ENCODE measurements around the gene RGS3. TPM values are rescaled to one million over a fixed set of nuclear protein-coding genes. Genes with fewer than 3 reads are reported as not detected.

RGS3 gene
- total RNA-seq, 4 donors from 2014 or later, result 5.9 to 11.8 (median 9.8) TPM

- Histone ChIP-seq H3K4me1 (peaks cover 19 to 23% of the 10 kb centered on the region in 2 donors), H3K27me3 (no peaks in the 10 kb centered on the region), H3K27ac (no peak overlapping the region), H3K36me3 (no peaks in the 10 kb centered on the region), H3K4me3 (no peak overlapping the region), H3K9me3 (no peaks in the 10 kb centered on the region)
- no peak for DNase-seq
- no peak for ATAC-seq
- TF ChIP-seq POLR2A (IDR thresholded peaks at IDR 0.05) (no peak), CTCF (IDR thresholded peaks at IDR 0.05 in 4 of 5, conservative IDR thresholded peaks at IDR 0.05 in 1 of 5) (no peak)
- intact Hi-C loops (cut with DNase I; ENCODE audit: low total_unique reads), result no loop called here
- in situ Hi-C loops (cut with MboI; ENCODE audit: low sequenced_read_pairs in 4 of 4), result no loop called here
Measured at GRCh38 chr9:113497051-113497450, 33.5 kb downstream of the RGS3 start.

GRCh38 chr9:113499153-113499875, 35.8 kb downstream of the RGS3 start:
- TF ChIP-seq POLR2A (IDR thresholded peaks at IDR 0.05) (no peak), CTCF (IDR thresholded peaks at IDR 0.05 in 4 of 5, conservative IDR thresholded peaks at IDR 0.05 in 1 of 5) (no peak)
- no peak for DNase-seq
- in situ Hi-C loops (cut with MboI; ENCODE audit: low sequenced_read_pairs in 4 of 4), result no loop called here
- no peak for ATAC-seq
- Histone ChIP-seq H3K36me3 (no peaks in the 10 kb centered on the region), H3K4me3 (no peak overlapping the region), H3K9me3 (no peaks in the 10 kb centered on the region), H3K4me1 (peaks cover 5 to 7% of the 10 kb centered on the region in 2 donors), H3K27me3 (no peaks in the 10 kb centered on the region), H3K27ac (peak overlapping the region in 2 of 4 donors; percentile 51)
- intact Hi-C loops (cut with DNase I; ENCODE audit: low total_unique reads), result no loop called here

- TF ChIP-seq POLR2A (IDR thresholded peaks at IDR 0.05) (no peak), CTCF (IDR thresholded peaks at IDR 0.05 in 4 of 5, conservative IDR thresholded peaks at IDR 0.05 in 1 of 5) (no peak)
- Histone ChIP-seq H3K9me3 (no peaks in the 10 kb centered on the region), H3K4me3 (no peak overlapping the region), H3K27me3 (no peaks in the 10 kb centered on the region), H3K36me3 (no peaks in the 10 kb centered on the region), H3K27ac (peak overlapping the region in 3 of 4 donors; percentile 51 to 56 (median 51)), H3K4me1 (peaks cover 5 to 7% of the 10 kb centered on the region in 2 donors)
- intact Hi-C loops (cut with DNase I; ENCODE audit: low total_unique reads) (no loop called here), in situ Hi-C loops (cut with MboI; ENCODE audit: low sequenced_read_pairs in 4 of 4) (no loop called here)
- DNase-seq (no peak), ATAC-seq (no peak)
Measured at GRCh38 chr9:113499876-113500497, 36.5 kb downstream of the RGS3 start.

GRCh38 chr9:113501129-113501686, 37.7 kb downstream of the RGS3 start:
- Histone ChIP-seq H3K27ac (peak overlapping the region in 3 of 4 donors; percentile 51 to 66 (median 56)), H3K9me3 (no peaks in the 10 kb centered on the region), H3K27me3 (no peaks in the 10 kb centered on the region), H3K4me1 (peaks cover 5 to 7% of the 10 kb centered on the region in 2 donors), H3K36me3 (no peaks in the 10 kb centered on the region), H3K4me3 (peak overlapping the region; percentile 34 to 51 (median 44))
- DNase-seq (no peak), ATAC-seq (peak in 1 of 2 donors; percentile 44)
- peak in 1 of 2 donors; percentile 10 for TF ChIP-seq POLR2A (IDR thresholded peaks at IDR 0.05)
- TF ChIP-seq CTCF (IDR thresholded peaks at IDR 0.05 in 4 of 5, conservative IDR thresholded peaks at IDR 0.05 in 1 of 5), result no peak
- intact Hi-C loops (cut with DNase I; ENCODE audit: low total_unique reads), result no loop called here
- in situ Hi-C loops (cut with MboI; ENCODE audit: low sequenced_read_pairs in 4 of 4), result no loop called here

All from gastrocnemius medialis (tissue), 4 donors.